ENCODE data around the gene ZCCHC14. TPM values are rescaled to one million over a fixed set of nuclear protein-coding genes. Genes with fewer than 3 reads are reported as not detected.

Gene ZCCHC14
- total and polyA plus RNA-seq, 4 donors, result 7.4 to 31.1 (median 19.3) TPM

GRCh38 chr16:87538594-87538993, 45.8 kb upstream of the ZCCHC14 start:
- Histone ChIP-seq H3K36me3 (ENCODE audit: control insufficient read depth in 4 of 4, insufficient read depth in 4 of 4, low read length in 4 of 4) (no peaks in the 10 kb centered on the region), H3K9me3 (ENCODE audit: control insufficient read depth in 4 of 4, insufficient read depth in 3 of 4, low read length in 3 of 4) (peaks cover 0 to 9% (median 0%) of the 10 kb centered on the region in 4 donors), H3K27ac (ENCODE audit: low read depth in 1 of 2, low read length in 1 of 2) (no peak overlapping the region), H3K9ac (ENCODE audit: insufficient read depth in 1 of 2, low read length in 2 of 2) (no peak overlapping the region), H3K4me3 (no peak overlapping the region), H3K27me3 (ENCODE audit: control insufficient read depth in 3 of 3, insufficient read depth in 3 of 3, low read length in 2 of 3) (peaks cover 0 to 5% (median 0%) of the 10 kb centered on the region in 3 donors), H3K4me1 (ENCODE audit: control insufficient read depth in 5 of 5, insufficient read depth in 5 of 5, low read length in 5 of 5) (peaks cover 0 to 10% (median 0%) of the 10 kb centered on the region in 5 donors)
- DNase-seq (no peak), ATAC-seq (ENCODE audit: insufficient read depth, low FRiP score) (no peak)
- TF ChIP-seq, protein P1, sequence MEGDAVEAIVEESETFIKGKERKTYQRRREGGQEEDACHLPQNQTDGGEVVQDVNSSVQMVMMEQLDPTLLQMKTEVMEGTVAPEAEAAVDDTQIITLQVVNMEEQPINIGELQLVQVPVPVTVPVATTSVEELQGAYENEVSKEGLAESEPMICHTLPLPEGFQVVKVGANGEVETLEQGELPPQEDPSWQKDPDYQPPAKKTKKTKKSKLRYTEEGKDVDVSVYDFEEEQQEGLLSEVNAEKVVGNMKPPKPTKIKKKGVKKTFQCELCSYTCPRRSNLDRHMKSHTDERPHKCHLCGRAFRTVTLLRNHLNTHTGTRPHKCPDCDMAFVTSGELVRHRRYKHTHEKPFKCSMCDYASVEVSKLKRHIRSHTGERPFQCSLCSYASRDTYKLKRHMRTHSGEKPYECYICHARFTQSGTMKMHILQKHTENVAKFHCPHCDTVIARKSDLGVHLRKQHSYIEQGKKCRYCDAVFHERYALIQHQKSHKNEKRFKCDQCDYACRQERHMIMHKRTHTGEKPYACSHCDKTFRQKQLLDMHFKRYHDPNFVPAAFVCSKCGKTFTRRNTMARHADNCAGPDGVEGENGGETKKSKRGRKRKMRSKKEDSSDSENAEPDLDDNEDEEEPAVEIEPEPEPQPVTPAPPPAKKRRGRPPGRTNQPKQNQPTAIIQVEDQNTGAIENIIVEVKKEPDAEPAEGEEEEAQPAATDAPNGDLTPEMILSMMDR (IDR thresholded peaks at IDR 0.05; ENCODE audit: control extremely low read depth, extremely low read depth), result no peak
- 78 to 82% methylated on average over 11 of the region's 11 CpGs for WGBS, 2 donors

- H3K9me3 ChIP-seq (ENCODE audit: control insufficient read depth in 4 of 4, insufficient read depth in 3 of 4, low read length in 3 of 4), result peaks cover 0 to 12% (median 0%) of the 10 kb centered on the region in 4 donors
- no peak for ATAC-seq (ENCODE audit: insufficient read depth, low FRiP score)
- 56 to 73% methylated on average over 4 of the region's 4 CpGs for WGBS, 2 donors
- peaks cover 0 to 5% (median 0%) of the 10 kb centered on the region in 3 donors for H3K27me3 ChIP-seq (ENCODE audit: control insufficient read depth in 3 of 3, insufficient read depth in 3 of 3, low read length in 2 of 3)
- no peaks in the 10 kb centered on the region for H3K36me3 ChIP-seq (ENCODE audit: control insufficient read depth in 4 of 4, insufficient read depth in 4 of 4, low read length in 4 of 4)
- H3K4me1 ChIP-seq (ENCODE audit: control insufficient read depth in 5 of 5, insufficient read depth in 5 of 5, low read length in 5 of 5), result peaks cover 0 to 10% (median 0%) of the 10 kb centered on the region in 5 donors
- no peak overlapping the region for H3K9ac ChIP-seq (ENCODE audit: insufficient read depth in 1 of 2, low read length in 2 of 2)
- TF ChIP-seq, protein P1 (IDR thresholded peaks at IDR 0.05; ENCODE audit: control extremely low read depth, extremely low read depth), result no peak
- no peak for DNase-seq
- no peak overlapping the region for H3K27ac ChIP-seq (ENCODE audit: low read depth in 1 of 2, low read length in 1 of 2)
- no peak overlapping the region for H3K4me3 ChIP-seq
Measured at GRCh38 chr16:87538160-87538559, 45.3 kb upstream of the ZCCHC14 start.

GRCh38 chr16:87536795-87537142, 43.9 kb upstream of the ZCCHC14 start:
- 79 to 84% methylated on average over 10 of the region's 10 CpGs for WGBS, 2 donors
- DNase-seq, result no peak
- TF ChIP-seq, protein P1 (IDR thresholded peaks at IDR 0.05; ENCODE audit: control extremely low read depth, extremely low read depth), result no peak
- Histone ChIP-seq H3K9me3 (ENCODE audit: control insufficient read depth in 4 of 4, insufficient read depth in 3 of 4, low read length in 3 of 4) (peaks cover 0 to 21% (median 3%) of the 10 kb centered on the region in 4 donors), H3K36me3 (ENCODE audit: control insufficient read depth in 4 of 4, insufficient read depth in 4 of 4, low read length in 4 of 4) (no peaks in the 10 kb centered on the region), H3K9ac (ENCODE audit: insufficient read depth in 1 of 2, low read length in 2 of 2) (no peak overlapping the region), H3K27ac (ENCODE audit: low read depth in 1 of 2, low read length in 1 of 2) (no peak overlapping the region), H3K4me3 (no peak overlapping the region), H3K27me3 (ENCODE audit: control insufficient read depth in 3 of 3, insufficient read depth in 3 of 3, low read length in 2 of 3) (peaks cover 0 to 5% (median 0%) of the 10 kb centered on the region in 3 donors), H3K4me1 (ENCODE audit: control insufficient read depth in 5 of 5, insufficient read depth in 5 of 5, low read length in 5 of 5) (peaks cover 0 to 10% (median 0%) of the 10 kb centered on the region in 5 donors)
- no peak for ATAC-seq (ENCODE audit: insufficient read depth, low FRiP score)

Measured in lung (tissue), 12 donors.